COR-L47 (cell line): Measurements from ENCODE around the gene CHST13.

Experiments
- DNase-seq: peaks from one replicate; lab custom pipeline; 2025; lab: John Stamatoyannopoulos, UW

CHST13 gene

GRCh38 chr3:126523745-126524428 is at the start of gene CHST13:
Gene CHST13, plus strand, starts transcription at chr3:126524155. Its CDS starts 178 bp downstream, at chr3:126524333.
- peak; percentile 48 for DNase-seq

DNA sequence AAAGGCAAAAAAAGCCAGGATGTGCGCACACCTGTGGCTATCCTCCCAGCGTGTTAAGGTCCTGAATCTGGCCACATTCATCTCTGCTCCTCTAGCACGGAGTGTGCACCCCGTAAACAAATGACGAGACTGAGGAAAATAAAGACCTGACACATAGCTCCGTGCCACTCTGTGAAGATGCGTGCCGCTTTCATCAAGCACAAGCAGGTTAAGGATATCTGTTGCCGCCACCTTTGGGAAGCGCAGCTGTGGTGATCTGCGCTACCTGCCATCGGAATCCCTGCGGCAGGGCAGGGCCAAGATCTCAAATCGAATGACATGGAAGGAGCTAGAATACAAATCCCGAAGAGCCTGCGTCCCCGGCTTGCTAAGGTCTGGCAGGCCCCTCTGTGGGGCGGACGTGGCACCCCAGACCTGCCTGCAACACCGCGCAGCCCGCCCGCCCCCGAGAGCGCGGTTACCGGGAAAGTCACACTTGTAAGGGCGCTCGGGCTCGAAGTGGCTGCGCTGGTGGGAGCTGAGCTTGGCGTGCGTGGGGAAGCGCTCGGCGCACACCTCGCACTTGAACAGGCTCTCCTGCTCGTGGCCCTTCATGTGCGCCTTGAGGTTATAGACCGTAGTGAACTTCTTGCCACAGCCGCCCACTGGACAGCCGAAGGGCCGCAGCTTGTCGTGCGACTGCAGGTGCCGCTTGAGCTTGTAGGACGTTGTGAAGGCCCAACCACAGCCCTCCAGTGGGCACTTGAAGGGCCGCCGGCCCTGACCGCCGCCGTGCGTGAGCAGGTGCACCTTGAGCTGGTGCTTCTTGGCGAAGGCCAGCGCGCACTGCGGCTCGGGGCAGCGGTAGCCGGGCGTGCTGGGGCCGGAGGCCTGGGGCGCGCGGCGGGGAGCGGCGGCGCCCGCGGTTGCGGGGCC is 49.2 kb upstream of the CHST13 start:
- DNase-seq, result peak; percentile 52

DNA sequence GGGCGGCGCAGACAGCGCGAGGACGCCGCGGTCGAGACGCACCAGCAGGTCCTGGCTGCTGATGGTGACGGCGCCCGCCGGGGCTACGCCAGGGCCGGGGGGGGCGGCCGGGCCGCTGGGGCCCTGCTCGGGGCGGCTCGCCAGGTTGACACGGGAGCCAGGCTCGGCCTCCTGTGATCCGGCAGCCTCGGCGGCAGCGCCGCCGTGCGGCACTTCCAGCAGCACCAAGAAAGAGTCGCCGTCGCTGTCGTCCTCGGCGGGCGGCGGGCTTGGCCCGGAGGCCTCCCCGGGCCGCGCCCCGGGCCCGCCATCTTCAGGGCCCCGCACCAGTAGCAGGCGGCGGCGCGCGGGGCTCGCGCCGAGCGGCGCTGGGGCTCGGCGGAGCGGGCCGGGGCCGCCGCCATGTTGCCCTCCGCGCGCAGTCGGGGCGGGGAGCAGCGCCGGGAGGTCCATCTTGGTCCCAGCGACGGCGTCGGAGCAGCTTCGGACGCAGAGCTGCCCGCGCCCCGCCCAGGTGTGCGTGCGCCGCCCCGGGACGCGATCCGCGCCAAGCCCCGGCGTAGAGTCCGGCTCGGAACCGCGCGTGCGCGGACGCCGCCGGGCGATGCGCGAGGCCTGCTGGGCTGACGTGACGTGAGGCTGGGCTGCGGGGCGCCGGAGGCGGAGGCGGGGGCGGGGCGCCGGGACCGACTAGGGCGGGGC is 48.4 kb upstream of the CHST13 start, which contains the start of gene ZXDC:
TSS of gene ZXDC (minus strand) at position 479 of the 702 bp plus-strand sequence. CDS start at position 453, 26 bp downstream.
- peak; percentile 92 for DNase-seq

GRCh38 chr3:126476166-126477060 is 47.5 kb upstream of the CHST13 start:
- peak; percentile 77 for DNase-seq

DNA sequence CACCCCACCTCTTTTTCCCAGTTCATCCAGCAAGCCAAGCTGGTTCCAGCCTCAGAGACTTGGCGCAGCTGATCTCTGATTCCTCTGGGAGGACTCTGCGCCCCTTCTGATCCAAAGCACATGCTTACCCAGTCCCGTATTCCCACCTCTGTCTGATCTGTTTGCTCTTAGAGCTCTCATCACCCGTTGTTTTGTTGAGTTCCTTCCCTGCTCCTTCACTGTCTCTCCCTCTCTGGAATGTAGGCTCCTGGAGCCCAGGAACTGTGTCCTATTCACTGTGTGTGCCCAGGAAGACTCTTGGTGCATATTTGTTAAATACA is 46.9 kb upstream of the CHST13 start:
- DNase-seq, result no peak

- no peak for DNase-seq
These were observed 45.2 kb upstream of the CHST13 start for GRCh38 chr3:126478581-126479310.

- DNase-seq, result no peak
These were observed 44.3 kb upstream of the CHST13 start for GRCh38 chr3:126479642-126480041.

- DNase-seq, result no peak
These were observed 43.7 kb upstream of the CHST13 start for GRCh38 chr3:126480206-126480605.

- no peak for DNase-seq
These were observed 43.1 kb upstream of the CHST13 start for GRCh38 chr3:126480861-126481260.

GRCh38 chr3:126481808-126482502 is 42.0 kb upstream of the CHST13 start:
- no peak for DNase-seq

DNA sequence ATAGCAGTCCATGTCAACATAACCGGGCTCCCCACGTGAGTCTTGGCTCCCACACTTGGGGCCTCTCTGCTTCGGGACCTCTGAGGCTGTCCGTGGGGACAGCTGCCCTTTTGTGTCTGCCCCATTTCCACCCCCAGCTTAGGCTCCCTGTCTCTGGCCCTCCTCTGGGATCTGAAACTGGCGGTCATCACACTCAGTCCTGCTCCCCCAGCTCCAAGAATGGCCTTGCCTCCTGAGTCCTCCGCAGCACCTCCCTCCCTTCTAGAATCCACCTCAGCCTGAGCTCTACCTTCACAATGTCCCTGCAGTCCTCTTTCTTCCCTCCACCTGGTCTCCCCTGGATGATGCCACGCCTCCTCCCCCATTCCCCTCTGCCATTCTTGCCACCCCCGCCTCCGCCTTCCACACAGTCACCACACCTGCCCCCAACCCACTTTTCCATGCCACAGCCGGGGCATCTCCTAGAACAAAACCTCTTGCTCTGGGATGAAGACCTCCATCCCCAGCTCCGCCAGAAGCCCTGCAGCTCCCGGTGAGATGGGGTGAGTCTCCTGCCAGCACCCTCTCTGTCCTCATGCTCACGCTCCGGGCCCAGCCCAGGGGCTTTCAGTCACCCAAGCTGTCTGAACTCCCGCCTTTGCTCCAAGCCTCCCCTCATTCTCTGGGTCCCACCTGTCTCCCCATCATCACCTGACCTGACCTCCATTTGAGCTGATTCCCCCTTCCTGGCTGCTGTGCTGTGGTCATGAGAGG is 41.3 kb upstream of the CHST13 start:
- DNase-seq, result no peak

DNA sequence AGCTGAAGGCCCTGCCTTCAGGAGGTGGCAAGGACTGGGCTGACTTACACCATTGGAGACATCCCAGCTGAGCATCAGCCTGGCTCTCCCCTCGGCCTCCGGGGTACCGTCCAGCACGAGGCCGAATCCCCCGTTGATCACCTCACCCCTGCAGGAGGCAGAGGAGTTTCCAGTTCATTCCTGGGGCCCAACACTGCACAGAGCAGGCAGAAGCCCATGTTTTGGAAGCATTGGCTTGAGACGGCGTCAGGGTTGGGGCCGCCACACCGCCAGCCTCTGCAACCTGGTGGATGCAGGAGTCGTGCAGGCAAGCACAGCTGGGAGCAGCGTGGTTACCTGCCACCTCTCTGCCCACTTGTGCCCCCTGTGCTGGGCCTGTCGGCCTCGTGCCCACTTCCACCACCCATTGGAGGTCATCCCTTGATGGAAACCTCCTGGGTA is 40.6 kb upstream of the CHST13 start:
- no peak for DNase-seq

DNA sequence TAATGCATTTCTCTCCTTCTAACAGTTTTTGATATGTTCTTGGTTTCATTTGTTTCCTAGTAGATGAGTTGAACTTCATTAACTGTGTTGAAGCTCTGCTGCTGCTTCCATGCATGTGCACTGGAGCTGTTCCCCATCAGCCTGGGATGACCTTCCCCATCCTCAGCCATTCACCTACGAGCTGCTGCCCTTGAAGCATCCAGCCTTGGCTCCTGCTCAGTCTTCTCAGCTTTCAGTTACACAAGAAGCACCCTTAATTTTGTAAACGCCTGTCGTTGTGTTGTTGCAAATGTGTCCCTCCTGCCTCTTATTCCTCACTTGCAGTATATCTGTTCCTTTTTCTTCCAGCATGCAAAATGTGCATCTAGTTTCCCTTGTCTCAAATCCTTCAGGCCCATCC is 39.8 kb upstream of the CHST13 start:
- DNase-seq, result no peak

- no peak for DNase-seq
These were observed 39.3 kb upstream of the CHST13 start for GRCh38 chr3:126484662-126485061.

DNA sequence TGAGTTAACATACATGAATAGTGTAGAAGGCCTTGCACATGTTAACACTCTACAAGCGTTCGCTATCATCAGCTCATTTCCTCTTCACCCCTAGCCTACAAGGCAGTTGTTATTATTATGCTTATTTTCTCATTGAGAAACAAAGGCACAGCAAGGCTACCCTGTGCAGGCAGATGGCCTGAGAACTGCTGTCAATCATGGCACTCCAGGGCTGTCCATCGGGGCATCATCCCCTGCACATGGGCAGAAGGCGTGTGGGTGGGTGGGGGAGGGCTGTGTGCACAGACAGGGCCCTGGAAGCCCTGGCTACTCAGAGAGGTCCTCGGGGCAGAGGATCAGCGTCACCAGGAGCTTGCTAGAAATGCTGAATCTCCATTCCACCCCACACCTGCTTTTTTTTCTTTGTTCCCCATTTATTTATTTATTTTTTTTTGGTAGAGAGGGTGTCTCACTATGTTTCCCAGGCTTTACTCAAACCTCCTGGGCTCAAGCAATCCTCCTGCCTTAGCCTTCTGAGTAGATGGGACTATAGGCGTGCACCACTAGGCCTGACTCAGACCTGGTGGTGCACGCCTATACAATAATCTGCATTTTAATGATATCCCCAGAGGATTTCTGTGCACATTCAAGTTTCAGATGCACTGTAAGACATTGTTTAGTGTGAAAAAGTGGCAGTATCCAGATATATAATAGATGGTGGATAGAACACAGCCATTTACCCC is 38.6 kb upstream of the CHST13 start:
- no peak for DNase-seq

GRCh38 chr3:126485956-126486355 is 38.0 kb upstream of the CHST13 start:
- DNase-seq, result no peak

DNA sequence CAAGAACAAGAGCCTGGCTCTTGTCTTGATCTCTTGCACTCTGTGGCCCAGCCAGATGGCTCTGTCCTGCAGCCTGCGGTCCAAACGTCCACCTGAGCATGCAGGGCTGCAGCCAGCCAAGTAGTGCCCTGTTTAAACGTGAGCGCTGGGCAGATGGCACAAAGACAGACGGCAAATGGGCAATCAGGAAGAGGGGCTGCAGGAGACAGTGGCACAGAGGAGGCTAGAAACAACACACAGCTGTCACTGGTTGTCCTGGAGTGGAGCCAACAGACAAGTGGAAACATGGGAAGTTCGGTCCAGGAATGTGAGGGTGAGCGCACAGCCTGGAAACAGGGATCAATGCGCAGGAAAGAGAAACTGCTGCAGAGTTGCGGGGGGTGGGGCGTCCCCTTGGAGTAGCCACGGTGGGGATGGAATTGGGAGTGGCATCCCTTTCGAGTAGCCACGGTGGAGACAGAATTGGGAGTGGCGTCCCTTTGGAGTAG is 37.6 kb upstream of the CHST13 start:
- DNase-seq, result no peak

GRCh38 chr3:126487151-126487771 is 36.7 kb upstream of the CHST13 start:
- no peak for DNase-seq
